GM19035 (cell line): ENCODE measurements around the gene UBE2D2.
A peak's percentile ranks its signal among the peaks of the same experiment; 100 is the strongest.

Experiments
- ATAC-seq: cut with Tn5 transposase; IDR thresholded peaks from one replicate; pipeline ENCODE4 v1.9.1; 2021; ENCODE audit not compliant: unreplicated experiment

Gene UBE2D2

DNA sequence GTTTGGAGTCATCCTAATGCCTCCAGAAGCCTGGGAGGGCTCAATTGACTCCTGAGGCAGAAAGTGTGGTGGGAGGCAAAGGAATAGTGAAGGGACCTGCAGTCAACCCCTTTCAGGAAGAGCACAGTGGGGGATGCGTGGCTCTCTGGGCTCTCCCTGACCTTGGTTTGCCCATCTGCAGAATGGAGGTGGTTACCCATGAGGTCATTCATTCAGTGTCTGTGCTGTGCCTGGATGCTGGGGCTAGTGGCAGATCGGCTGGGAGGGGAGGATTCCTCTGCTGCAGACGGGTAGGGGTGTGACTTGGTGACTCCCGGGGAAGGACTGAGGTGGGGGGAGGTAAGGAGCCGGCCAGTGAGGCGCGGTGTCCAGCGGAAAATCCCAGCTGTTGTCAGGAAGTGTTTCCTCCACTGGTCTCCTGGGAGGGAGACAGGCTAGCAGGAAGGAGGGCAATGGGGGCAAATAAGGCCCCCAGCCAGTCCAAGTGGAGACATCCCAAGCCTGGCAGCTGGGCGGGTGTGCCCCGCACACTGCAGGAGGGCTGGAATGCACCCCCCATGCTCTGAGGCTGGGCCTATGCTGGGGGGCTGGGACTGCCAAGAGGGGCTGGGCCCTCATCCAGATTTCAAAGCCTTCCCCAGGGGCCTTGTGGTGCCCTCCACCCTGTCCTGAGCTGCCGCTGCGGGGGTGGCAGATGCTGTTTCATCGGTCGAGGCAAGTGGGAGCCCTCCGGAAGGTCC is 98.0 kb downstream of the UBE2D2 start:
- no peak for ATAC-seq

DNA sequence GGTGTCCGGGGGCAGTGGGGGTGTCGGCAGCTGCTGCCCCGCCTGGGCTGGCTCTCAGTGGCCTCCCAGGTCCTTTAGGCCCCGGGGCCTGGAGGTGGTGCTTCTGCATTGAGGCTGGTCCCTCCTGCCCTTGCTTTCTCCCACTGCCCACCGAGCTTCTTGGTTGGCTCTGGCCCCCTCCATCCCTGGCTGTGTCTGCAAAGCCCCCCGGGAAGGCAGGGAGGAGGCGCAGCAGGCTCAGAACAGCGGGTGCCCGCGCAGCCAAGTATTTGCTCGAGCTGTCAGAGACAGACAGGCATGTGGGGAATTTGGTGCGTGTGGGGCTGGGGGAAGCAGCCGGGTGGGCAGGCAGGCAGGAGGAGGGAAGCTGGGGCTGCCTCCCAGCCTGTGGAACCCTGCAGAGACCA is 98.6 kb downstream of the UBE2D2 start:
- no peak for ATAC-seq

DNA sequence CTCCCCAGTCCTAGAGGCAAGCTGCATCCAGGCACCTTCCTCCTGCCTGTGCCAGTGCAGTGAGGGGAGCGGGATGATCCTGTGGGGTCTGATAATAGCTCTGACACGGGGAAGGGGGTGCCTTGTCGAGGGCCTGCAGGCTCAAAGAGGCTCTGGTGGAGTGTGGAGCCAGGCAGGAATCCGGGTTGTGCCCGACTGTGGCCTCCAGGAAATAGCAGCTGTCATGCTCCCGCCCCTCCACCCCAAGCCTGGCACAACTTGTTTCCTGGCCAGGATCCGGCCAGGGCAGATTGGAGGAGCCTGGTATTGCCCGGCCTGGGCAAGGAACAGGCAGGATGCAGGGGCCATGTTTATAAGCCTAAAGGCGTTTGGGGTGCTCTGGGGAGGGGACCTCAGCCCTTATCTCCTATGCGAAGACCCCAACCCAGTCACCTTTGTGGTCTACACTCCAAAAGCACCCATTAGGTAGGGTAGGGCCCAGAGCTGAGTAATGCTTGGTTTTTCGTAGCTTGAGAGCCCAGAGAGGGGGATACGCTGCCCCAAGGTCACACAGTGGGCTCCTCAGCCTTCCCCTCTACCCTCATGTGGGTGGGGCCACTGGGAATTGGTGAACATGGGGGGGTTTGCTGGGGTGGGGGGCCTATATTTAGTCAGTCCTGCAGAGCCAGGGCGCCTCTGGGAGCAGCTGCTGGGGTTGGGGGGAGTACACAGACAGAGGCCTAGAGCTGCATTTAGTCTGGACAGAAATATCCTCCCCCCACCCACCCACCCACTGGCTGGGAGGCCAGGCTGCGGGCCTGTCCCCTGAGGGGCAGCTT is 99.2 kb downstream of the UBE2D2 start:
- no peak for ATAC-seq

DNA sequence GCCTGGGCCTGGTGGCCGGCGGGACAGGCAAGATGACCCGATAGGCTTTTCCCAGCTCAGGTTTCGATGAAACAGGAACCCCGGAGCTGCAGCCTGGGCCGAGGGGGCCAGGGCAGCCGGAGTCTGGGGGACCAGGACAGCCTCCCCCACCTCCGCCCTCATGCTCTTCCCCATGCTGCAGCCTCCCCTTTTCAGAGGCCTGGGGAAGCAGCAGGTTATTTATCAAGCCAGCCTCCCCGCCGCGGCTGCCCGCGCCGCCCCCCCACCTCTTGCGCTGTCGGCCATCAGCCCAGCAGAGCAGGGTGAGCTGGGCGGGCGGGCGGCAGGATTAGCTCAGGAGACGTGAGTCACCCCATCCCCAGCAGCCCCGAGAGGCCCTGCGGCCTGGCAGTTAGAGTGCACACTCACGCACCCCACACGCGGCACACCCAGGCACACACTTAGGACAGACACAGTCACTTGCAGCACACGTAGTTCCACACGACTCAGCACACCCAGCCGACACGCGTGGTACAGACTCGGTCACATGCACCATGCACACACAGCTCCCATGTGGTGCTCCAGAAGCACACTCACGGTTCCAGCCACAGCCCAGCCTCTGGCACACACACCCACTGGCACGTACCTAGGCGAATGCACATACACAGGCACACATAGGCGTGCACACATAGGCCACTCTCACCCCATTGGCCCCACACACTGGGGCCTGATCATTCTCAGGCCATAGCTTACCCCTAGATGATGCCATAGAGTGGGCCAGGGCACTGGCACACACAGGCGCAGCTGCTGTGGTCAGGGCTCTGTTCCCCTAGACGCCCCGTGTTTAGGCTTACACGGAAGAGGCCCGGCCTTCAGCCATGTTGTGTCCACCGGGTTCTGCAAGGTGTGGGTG is 100.0 kb downstream of the UBE2D2 start:
- no peak for ATAC-seq

DNA sequence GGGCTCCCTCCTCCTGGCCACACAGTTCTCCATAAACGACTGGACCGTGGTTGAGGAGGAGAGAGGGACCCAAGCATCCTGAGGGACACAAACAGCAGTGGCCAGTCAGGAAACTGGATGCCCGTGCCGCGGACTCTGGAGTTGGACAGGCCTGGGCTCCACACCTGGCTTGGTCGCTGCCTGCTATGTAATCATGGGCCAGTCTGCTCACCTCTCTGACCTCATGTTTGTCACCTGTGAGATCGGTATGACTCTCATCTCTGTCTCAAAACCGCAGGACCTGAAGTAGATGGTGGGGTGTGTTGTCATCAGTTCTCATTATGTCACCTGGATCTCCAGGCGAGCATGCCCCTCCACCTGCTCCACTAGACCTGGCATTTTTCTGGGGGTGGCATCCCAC is 101.5 kb downstream of the UBE2D2 start:
- no peak for ATAC-seq

DNA sequence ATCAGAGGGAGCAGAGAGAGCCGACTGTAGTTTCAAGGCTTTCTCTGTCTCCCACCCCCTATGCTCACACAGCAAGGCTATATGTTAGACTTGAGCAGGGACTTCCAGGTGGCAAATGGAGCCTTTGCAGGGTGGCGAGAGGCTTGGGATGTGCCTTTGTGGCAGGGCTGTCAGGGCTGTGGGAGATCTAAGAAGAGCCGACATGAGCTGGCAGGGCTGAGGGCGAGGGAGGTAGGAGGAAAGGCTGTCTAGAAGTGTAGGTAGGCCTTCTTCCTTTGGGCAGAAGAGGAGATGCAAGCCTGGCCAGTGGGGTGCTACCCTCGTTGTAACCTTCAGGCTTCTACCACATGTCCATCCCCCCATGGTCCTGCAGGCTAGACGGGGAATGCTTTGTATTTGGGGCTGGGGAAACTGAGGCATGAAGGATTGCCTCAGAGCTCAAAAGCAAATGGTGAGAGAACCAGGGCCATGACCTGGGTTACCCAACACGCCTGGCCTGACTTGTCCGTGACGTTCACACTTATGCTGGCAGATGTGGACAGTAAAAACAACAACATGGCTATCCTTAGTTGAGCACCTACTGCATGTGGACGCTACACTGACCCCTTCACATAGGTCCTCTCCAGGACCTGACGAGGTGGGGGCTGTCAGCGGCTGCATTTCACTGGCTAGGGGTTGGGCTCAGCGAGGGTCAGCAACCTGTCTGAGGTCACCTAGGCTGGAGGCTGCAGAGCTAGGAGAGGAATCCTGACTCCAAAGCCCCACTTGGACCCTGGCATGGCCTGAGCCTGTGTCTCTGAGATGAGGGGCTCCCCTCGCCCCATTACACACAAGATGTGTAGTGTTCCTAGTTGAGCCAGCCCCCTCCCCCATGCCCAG is 102.3 kb downstream of the UBE2D2 start:
- ATAC-seq, result no peak

DNA sequence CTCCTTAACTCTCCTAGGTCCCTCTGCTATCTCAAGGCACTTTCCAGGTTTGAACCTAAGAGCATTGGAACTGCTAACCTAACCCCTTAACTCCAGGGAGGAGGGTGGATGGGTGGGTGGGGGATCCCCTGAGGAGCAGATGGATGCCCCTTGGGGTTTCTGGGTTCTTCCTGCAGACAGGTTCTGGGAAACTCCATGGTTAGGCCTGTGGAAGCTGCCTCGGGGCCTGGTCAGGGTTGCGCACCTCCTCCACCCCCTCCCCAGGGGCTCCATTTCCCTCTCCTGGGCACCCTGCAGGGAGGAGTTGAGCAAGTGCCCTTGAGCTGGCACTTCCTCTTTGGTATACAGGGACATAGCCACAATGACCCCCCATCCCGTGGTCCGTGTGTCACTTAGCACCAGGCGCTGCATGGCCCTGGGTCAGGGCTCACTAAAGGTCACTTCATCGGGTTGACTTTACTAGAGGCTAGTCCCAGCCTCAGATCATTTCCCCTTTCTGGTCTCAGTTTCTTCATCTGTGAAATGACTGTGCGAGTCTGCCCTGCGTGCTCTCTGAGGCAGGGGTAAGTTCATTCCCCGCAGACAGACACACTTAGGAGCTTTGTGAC is 103.1 kb downstream of the UBE2D2 start:
- ATAC-seq, result peak; percentile 50

DNA sequence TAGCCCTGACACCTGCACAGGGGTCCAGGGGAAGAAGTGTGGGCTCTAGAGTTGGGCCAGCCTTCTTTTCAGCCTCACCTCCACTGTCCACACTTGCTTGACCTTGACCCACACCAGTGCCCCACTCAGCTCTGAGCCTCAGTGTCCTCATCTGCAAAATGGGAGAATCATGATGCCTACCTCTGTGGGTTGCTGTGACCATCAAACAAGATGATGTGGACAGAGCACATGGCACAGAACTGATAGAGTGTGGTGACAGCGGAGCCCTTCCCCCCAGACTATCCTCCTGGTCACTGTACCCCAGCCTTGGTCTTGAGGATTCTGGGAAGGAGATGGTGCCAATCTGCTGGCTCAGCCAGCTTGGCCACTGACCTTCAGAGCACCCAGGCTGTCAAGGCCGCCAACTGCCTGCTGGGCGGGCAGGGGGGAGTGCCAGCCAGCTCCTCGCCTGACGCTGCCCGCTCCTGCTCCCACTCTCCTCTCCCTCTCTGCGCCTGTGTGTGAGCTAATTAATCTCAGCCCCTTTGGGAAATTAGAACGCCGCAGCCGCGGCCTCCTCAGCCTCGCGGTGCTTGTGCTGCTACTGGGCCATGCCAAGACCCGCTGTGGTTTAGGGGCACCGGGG is 103.7 kb downstream of the UBE2D2 start:
- ATAC-seq, result no peak

DNA sequence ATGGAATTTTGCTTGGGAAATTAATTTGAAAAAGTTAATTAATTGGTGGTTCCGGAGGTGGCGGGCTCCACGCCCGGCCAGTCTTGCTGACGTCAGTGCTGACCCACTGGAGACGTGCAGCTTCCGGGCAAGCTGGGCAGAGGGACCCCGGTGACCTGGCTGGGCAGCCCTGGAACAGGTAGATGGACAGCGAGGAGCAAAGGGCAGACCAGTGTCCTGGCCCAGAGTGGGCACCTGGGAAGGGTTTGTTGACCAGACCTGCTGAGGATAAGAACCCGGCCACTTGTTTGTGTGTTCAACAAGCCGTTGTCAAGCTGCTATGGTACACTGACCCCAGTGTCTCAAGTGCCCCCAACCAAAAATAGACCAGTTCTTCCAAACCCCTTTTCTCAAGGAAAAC is 104.5 kb downstream of the UBE2D2 start:
- ATAC-seq, result no peak

DNA sequence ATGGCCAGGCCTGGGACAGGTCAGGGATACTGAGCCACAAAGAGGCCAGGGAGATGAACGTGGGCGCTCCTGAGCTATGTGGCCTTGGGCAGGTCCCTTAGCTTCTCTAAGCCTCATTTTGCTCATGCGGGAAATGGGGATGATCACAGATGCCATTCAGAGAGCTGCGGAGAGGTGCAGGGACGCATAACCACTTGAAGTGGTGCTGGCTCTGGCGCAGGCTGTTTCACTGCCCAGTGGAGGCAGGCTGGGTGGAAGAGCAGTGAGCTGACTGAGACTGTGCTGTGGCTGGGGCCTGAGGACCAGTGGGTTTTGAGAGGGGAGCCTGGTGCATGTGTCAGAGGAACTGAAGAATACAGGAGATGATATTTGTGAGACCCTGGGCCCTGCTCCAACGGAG is 105.4 kb downstream of the UBE2D2 start:
- no peak for ATAC-seq

DNA sequence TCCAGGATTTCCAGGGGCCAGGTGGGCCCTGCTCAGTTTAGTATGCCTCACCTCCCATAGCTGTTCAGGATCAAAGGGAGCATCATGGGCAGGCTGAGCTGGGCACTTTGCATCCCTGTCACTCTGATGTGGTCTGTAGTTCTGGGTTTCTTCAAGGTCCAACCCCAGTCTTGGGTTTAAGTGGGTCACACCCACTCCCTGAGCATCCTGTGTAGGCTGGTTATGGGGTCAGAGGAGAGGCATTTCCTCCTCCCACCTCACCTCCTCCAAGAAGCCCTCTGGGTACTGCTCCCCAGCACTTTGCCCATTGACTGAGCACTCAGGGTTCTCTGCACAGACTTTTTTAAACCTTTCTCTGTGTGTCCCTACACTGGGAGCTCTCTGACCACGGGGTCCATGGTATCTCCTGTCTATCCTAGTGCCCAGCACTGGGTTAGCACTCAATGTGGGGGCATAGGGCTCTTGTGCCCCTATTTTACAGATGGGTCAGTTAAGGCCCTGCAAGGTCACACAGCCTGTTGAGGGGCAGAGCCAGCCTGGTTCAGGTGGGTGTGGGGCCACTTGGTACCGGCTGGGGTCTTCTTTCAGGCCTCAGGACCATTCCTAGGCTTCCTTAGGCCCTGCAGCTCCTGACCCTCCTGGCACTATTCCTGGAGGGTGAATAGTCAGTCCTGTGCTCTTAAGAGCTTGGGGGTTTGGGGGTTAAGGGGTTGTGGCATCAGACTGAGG is 106.0 kb downstream of the UBE2D2 start:
- no peak for ATAC-seq

DNA sequence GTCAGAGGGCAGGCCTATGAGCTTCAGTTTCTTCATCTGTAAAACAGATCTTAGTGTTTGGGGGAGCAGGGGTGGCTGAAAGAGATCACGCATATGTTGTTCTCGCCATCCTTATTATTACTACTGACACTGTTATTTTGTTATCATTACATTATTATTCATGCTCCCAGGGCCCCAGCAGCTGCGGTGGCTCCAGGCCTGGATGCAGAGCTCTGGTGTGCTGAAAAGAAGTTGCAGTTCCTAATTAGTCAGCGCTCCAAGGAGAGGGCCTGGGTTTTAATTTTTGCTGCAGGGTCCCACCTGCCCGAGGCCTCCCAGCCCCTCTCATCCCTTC is 106.6 kb downstream of the UBE2D2 start:
- ATAC-seq, result no peak

DNA sequence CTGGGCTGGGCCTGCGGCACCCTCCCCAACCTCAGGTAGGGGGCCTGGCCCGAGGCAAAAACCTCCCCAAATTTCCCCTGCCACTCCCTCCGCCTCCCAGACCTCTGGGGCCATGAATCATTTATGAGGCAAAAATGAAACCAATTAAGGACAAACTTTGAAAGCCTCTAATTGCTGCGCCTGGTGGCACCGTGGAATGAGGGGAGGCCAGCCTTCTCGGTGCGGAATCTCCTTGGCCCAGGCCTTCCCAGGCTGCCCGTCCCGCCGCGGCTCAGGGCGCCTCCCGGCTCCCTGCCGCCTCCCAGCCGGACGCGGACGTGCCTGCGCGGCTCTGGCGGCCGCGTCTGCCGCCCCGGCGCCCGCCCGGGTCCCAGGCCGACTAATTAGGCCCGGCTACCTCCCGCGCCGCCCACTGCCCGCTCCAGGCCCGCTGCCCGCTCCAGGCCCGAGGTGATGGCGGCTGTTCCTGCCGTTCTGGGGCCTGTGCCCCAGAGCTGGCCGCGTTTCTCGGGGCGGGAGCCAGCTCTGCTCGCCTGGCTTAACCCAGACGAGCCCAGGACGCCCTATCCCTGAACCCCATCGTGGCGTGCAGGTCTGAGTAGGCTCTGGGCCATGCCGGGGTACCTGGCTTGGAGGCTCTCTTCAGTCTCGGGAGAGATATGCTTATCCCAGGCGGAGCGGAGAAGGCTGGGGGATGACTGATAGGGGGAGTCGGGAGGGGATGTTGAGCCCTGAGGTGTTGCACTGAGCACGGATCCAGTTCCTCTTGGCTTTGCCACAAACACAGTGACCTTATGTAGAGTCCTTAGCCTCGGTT is 107.1 kb downstream of the UBE2D2 start:
- no peak for ATAC-seq

DNA sequence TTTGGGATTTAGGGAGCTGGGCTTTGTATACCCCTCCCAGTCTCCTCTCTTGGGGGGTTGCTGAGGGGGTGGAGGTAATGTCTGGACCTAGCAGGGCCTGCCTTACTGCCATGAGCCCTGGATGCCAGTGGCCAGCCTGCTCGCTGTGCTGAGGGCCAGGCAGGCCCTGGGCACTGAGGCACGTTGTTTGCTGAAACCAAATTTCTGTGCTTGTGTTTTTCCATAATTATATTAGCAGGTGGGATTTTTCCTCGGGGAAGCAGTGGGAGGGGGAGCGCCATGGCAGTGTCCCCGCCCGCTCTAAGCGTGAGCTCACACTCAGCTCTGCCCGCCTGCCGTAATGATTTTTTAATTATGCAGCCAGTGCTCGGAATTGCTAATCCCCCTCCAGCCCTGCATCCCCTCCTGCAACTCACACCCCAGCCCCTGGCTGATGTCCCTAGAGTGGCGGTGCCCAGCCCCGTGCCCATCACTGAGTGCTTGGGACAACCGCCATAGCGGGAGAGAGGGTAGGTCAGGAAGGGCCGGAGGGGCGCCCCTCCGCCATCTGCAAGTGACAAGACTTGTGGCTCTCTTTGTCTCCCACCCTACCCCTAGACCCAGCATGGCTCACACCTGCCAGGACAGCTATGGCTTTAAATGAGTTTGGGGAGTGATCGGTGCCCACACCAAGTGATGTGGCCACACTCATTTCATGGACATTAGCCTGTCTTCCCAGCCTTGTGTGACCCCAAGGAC is 108.0 kb downstream of the UBE2D2 start:
- no peak for ATAC-seq

DNA sequence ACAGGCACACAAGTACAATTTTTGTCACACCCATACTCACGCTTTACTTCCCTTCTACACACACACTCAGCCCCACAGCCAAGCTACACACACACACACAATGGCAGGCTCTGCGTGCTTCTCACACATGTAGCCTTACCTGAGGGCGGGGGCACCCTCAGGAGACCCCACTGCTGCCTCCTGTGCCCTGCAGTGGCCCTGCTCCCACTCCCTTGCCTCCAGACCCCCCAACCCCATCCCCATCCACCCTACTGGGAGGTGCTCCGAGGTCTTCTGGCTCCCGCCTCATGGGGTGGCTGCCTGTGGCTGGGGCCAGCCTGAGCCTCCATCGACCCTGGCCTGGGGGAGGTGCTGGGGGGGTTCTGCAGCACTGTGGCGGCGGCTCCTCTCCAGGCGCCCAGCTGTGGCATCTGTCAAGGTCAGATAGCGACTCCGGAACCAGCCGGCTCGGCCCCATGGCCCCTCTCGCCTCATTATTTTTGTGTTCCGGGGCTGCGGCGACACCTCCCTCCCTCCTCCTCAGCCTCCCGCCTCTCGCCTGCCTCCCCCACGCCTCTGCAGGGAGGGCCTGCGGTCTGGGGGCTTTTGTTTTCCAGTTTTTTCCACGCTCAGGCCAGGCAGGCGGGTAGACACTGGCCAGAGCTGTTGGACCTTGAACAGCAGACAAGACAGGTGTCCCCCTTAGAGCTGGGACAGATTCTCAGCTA is 108.7 kb downstream of the UBE2D2 start:
- peak; percentile 36 for ATAC-seq

DNA sequence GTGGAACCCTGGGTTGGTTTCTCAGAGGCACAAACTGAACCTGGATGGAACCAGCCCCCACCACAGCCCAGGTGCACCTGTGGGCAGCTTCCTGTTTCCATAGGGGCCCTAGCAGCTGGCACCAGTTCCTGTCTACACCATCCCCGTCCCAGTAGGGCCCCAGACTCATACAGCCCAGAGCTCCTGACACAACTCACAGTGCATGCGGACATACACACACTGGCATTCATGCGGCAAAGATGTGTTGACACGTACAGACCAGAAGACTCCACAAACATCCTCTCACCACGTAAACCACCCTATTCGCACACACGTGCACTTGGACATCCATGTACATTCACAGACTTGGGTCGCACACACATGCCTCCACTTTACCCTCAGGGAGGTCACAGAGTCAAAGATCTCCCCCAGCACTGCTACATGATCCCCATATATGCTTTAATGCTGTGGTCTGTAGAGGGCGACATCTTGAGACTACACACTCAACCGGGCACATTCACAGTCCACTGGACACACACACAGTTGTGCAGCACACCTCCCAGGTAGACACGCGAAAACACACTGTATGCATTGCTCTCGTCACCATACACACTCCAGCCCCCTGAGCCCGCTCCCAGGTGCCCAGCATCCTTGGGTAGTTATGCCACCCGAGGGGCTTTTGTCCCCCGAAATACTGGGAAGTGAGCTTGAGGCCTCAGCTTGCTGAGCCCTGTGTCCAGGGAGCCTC is 109.4 kb downstream of the UBE2D2 start:
- ATAC-seq, result peak; percentile 43
